Stimulated activated naive CD8-positive, alpha-beta T cell treated with anti-CD3 and anti-CD28 coated beads, Interleukin-15, Interleukin-2, amounts not matched to agents 100 U/mL and 50 U/mL, for 24 hours (primary cell): ENCODE measurements around the gene AIMP1.

Source experiments
- ATAC-seq: fragments of 150-1000 bp; cut with Tn5 transposase; one replicate; pipeline ENCODE4 v1.10.0; 2021
- DNase-seq: peaks from one replicate; pipeline ENCODE4 v3.0.0; 2021

Gene AIMP1

GRCh38 chr4:106315968-106316772 is at the start of gene AIMP1, which contains the start of gene TBCK:
Gene AIMP1, plus strand, starts transcription at chr4:106316550. Its CDS starts 8,460 bp downstream, at chr4:106325010.
Gene TBCK, minus strand, starts transcription at chr4:106316209. Its CDS starts 7,249 bp downstream, at chr4:106308960.
- DNase-seq (peak; percentile 84), ATAC-seq (peak; percentile 88)

GRCh38 chr4:106268786-106269185 is 47.6 kb upstream of the AIMP1 start:
- ATAC-seq (no peak), DNase-seq (no peak)

- ATAC-seq (no peak), DNase-seq (no peak)
Observed at GRCh38 chr4:106269711-106270110, 46.6 kb upstream of the AIMP1 start.

- ATAC-seq (no peak), DNase-seq (no peak)
Observed at GRCh38 chr4:106270736-106271135, 45.6 kb upstream of the AIMP1 start.

GRCh38 chr4:106273831-106274230 is 42.5 kb upstream of the AIMP1 start:
- DNase-seq (no peak), ATAC-seq (no peak)

GRCh38 chr4:106277140-106277675 is 39.1 kb upstream of the AIMP1 start:
- ATAC-seq (no peak), DNase-seq (no peak)

GRCh38 chr4:106284227-106284626 is 32.1 kb upstream of the AIMP1 start:
- ATAC-seq (no peak), DNase-seq (no peak)

- ATAC-seq = no peak
- DNase-seq = no peak
Observed at GRCh38 chr4:106286611-106287010, 29.7 kb upstream of the AIMP1 start.

GRCh38 chr4:106287353-106287969 is 28.9 kb upstream of the AIMP1 start:
- no peak for DNase-seq

GRCh38 chr4:106289737-106290136 is 26.6 kb upstream of the AIMP1 start:
- DNase-seq = no peak
- ATAC-seq = no peak

More at GRCh38 chr4:106287353-106287969, 28.9 kb upstream of the AIMP1 start:
- no peak for ATAC-seq

- DNase-seq (no peak), ATAC-seq (no peak)
Observed at GRCh38 chr4:106291678-106292077, 24.7 kb upstream of the AIMP1 start.

GRCh38 chr4:106294062-106294461 is 22.3 kb upstream of the AIMP1 start:
- ATAC-seq (no peak), DNase-seq (no peak)

GRCh38 chr4:106297245-106298035 is 18.9 kb upstream of the AIMP1 start:
- no peak for ATAC-seq
- no peak for DNase-seq

- ATAC-seq = no peak
- no peak for DNase-seq
Observed at GRCh38 chr4:106299977-106300376, 16.4 kb upstream of the AIMP1 start.

- ATAC-seq (no peak), DNase-seq (no peak)
Observed at GRCh38 chr4:106301393-106302061, 14.8 kb upstream of the AIMP1 start.

GRCh38 chr4:106302062-106302438 is 14.3 kb upstream of the AIMP1 start:
- no peak for DNase-seq
- ATAC-seq = no peak

- ATAC-seq = no peak
- DNase-seq = no peak
Observed at GRCh38 chr4:106303548-106304281, 12.6 kb upstream of the AIMP1 start.

GRCh38 chr4:106304632-106305031 is 11.7 kb upstream of the AIMP1 start:
- DNase-seq = no peak
- no peak for ATAC-seq

GRCh38 chr4:106305435-106306055 is 10.8 kb upstream of the AIMP1 start:
- no peak for DNase-seq
- ATAC-seq = no peak

- no peak for DNase-seq
- no peak for ATAC-seq
Observed at GRCh38 chr4:106306561-106306960, 9.8 kb upstream of the AIMP1 start.

GRCh38 chr4:106312377-106312776 is 4.0 kb upstream of the AIMP1 start:
- DNase-seq (no peak), ATAC-seq (no peak)
